MM.1S (cell line): ENCODE measurements around the gene SV2B.

Source experiments
- DNase-seq: peaks from one replicate; pipeline ENCODE4 v3.0.0-alpha.2; 2015
- H2AFZ ChIP-seq: fragments of 300-600 bp; sonication (generic); 2 replicates; pipeline ENCODE4 v1.6.0; 2016; ENCODE audit warnings: antibody characterized with exemption, low read length
- H3F3A ChIP-seq: fragments of 300-600 bp; sonication (generic); 2 replicates; pipeline ENCODE4 v1.6.1; 2016; ENCODE audit warnings: mild to moderate bottlenecking, antibody characterized with exemption, low read length, moderate library complexity, mixed read lengths; ENCODE audit not compliant: insufficient read depth
- H3K27ac ChIP-seq: fragments of 300-600 bp; sonication (generic); 2 replicates; pipeline ENCODE4 v1.5.1; 2016; ENCODE audit warnings: mild to moderate bottlenecking, low read length
- H3K27me3 ChIP-seq: fragments of 300-600 bp; sonication (generic); replicated peaks from 2 replicates; pipeline ENCODE4 v1.6.0; 2016; ENCODE audit warnings: low read length; ENCODE audit not compliant: insufficient read depth
- H3K36me3 ChIP-seq: fragments of 300-600 bp; sonication (generic); replicated peaks from 2 replicates; pipeline ENCODE4 v1.6.1; 2016; ENCODE audit warnings: mild to moderate bottlenecking, low read length, mixed read lengths; ENCODE audit not compliant: insufficient read depth
- H3K4me1 ChIP-seq: fragments of 300-600 bp; sonication (generic); 2 replicates; pipeline ENCODE4 v1.6.1; 2016; ENCODE audit warnings: low read length, mixed read lengths
- H3K4me2 ChIP-seq: fragments of 300-600 bp; sonication (generic); 2 replicates; pipeline ENCODE4 v1.6.0; 2016; ENCODE audit warnings: low read depth, low read length
- H3K4me3 ChIP-seq: fragments of 300-600 bp; sonication (generic); 2 replicates; pipeline ENCODE4 v1.5.1; 2016; ENCODE audit warnings: low read length, mixed read lengths
- H3K79me2 ChIP-seq: fragments of 300-600 bp; sonication (generic); 2 replicates; pipeline ENCODE4 v1.6.1; 2016; ENCODE audit warnings: mixed run types, low read length, mixed read lengths
- H3K9ac ChIP-seq: fragments of 300-600 bp; sonication (generic); 2 replicates; pipeline ENCODE4 v1.6.1; 2016; ENCODE audit warnings: low read length, mixed read lengths
- H3K9me2 ChIP-seq: fragments of 300-600 bp; sonication (generic); replicated peaks from 2 replicates; pipeline ENCODE4 v1.6.1; 2016; ENCODE audit warnings: mild to moderate bottlenecking, low read length, mixed read lengths; ENCODE audit not compliant: insufficient read depth
- H3K9me3 ChIP-seq: fragments of 300-600 bp; sonication (generic); replicated peaks from 2 replicates; pipeline ENCODE4 v1.6.1; 2016; ENCODE audit warnings: mild to moderate bottlenecking, low read length, mixed read lengths; ENCODE audit not compliant: insufficient read depth
- H4K20me1 ChIP-seq: fragments of 300-600 bp; sonication (generic); 2 replicates; pipeline ENCODE4 v1.6.1; 2016; ENCODE audit warnings: mild to moderate bottlenecking, low read length, moderate library complexity, mixed read lengths; ENCODE audit not compliant: insufficient read depth
- EZH2 ChIP-seq: fragments of 300-600 bp; sonication (generic); optimal IDR thresholded peaks from 2 replicates; pipeline ENCODE3; 2017; ENCODE audit warnings: low read depth, mild to moderate bottlenecking, antibody characterized with exemption, low read length, mixed read lengths
- EZH2phosphoT487 ChIP-seq: fragments of 300-600 bp; sonication (generic); IDR thresholded peaks from 2 replicates; pipeline ENCODE4 v1.6.1; 2018; ENCODE audit warnings: antibody characterized with exemption, low read length
- TF ChIP-seq, protein P1 (sequence below): fragments of 300-600 bp; sonication (generic); IDR thresholded peaks from 2 replicates; pipeline ENCODE4 v1.5.1; 2016; ENCODE audit warnings: antibody characterized with exemption, low read length, mixed read lengths

Gene SV2B

DNA sequence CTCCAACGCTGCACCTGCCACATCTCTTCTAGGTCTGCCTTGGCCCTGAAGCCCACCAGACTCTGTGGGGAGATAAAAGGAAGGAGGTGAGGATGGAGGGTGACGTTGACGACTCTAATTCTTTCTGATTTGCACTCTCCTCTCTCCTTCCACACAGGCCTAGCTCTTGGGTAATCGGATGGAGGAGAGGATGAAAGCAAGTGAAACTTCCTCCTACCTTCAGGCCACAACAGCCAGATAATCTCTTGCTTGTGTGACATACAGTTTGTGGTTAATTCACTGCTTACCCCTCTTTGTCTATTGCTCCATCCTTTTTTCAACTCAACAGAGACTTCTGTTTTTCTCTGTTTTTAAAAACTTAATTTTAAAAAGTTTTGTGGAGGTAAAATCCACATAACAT, 208.1 kb downstream of the SV2B start:
- Histone ChIP-seq H2AFZ (no peak overlapping the region), H3K4me3 (no peak overlapping the region)

DNA sequence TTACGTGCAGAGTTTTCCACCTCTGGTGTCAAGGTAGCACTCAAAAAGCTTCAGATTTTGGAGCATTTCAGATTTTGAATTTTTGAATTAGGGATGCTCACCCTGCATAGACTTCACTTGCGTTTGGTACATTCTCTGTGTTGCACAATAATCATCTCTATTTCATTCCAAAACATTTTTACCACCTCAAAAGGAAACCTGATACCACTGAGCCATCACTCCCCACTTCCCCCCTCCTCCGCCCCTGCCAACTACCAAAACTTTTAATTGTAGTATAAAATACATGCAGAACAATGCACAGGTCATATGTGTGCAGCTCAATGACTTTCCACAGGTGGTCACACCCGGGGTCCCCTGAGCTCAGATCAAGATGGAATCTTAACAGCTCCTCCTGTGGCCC, 208.8 kb downstream of the SV2B start:
- no peaks in the 10 kb centered on the region for H3K4me1 ChIP-seq
- H3K27ac ChIP-seq: no peak overlapping the region
- no peaks in the 10 kb centered on the region for H3K36me3 ChIP-seq
- no peaks in the 10 kb centered on the region for H4K20me1 ChIP-seq
- TF ChIP-seq EZH2phosphoT487 (no peak), EZH2 (no peak)
- TF ChIP-seq, protein P1, sequence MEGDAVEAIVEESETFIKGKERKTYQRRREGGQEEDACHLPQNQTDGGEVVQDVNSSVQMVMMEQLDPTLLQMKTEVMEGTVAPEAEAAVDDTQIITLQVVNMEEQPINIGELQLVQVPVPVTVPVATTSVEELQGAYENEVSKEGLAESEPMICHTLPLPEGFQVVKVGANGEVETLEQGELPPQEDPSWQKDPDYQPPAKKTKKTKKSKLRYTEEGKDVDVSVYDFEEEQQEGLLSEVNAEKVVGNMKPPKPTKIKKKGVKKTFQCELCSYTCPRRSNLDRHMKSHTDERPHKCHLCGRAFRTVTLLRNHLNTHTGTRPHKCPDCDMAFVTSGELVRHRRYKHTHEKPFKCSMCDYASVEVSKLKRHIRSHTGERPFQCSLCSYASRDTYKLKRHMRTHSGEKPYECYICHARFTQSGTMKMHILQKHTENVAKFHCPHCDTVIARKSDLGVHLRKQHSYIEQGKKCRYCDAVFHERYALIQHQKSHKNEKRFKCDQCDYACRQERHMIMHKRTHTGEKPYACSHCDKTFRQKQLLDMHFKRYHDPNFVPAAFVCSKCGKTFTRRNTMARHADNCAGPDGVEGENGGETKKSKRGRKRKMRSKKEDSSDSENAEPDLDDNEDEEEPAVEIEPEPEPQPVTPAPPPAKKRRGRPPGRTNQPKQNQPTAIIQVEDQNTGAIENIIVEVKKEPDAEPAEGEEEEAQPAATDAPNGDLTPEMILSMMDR: no peak
- no peaks in the 10 kb centered on the region for H3K27me3 ChIP-seq
- no peak overlapping the region for H3K9ac ChIP-seq
- no peak for DNase-seq
- H2AFZ ChIP-seq: no peak overlapping the region
- H3K79me2 ChIP-seq: no peaks in the 10 kb centered on the region
- no peaks in the 10 kb centered on the region for H3K9me3 ChIP-seq
- no peaks in the 10 kb centered on the region for H3K9me2 ChIP-seq
- H3F3A ChIP-seq: no peaks in the 10 kb centered on the region
- no peak overlapping the region for H3K4me3 ChIP-seq
- no peak overlapping the region for H3K4me2 ChIP-seq

More for the DNA sequence above, 208.1 kb downstream of the SV2B start:
- H3K4me1 ChIP-seq: no peaks in the 10 kb centered on the region
- H3K27ac ChIP-seq: no peak overlapping the region
- no peak overlapping the region for H3K9ac ChIP-seq
- H3K9me3 ChIP-seq: no peaks in the 10 kb centered on the region
- no peak for DNase-seq
- H3F3A ChIP-seq: no peaks in the 10 kb centered on the region
- no peaks in the 10 kb centered on the region for H4K20me1 ChIP-seq
- H3K9me2 ChIP-seq: no peaks in the 10 kb centered on the region
- no peaks in the 10 kb centered on the region for H3K27me3 ChIP-seq
- no peaks in the 10 kb centered on the region for H3K36me3 ChIP-seq
- no peak overlapping the region for H3K4me2 ChIP-seq
- H3K79me2 ChIP-seq: no peaks in the 10 kb centered on the region
- TF ChIP-seq EZH2phosphoT487 (no peak), EZH2 (no peak)
- TF ChIP-seq, protein P1: no peak

DNA sequence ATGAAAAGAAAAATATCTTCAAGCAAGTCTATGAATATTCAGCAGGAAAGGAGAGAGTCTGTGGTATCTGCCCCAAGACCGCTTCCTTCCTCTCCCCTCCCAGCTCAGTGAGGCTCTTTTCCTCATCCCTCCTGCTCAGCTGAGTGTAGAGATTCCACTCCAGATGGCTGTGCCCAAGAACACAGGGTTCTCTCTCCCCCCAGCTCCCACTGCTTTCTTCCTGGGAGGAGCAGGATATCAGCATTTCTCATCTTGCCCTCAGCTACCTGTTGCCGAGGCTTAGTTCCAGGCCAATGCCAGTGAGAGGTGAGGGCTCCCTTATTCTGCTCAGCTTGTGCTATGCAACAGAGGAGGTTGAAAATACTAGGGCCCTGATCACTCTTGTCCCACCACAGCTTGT, 211.9 kb downstream of the SV2B start:
- H3K9me3 ChIP-seq: no peaks in the 10 kb centered on the region
- H3K4me1 ChIP-seq: no peaks in the 10 kb centered on the region
- no peak overlapping the region for H3K9ac ChIP-seq
- no peak overlapping the region for H2AFZ ChIP-seq
- H3K36me3 ChIP-seq: no peaks in the 10 kb centered on the region
- no peak overlapping the region for H3K4me3 ChIP-seq
- H3F3A ChIP-seq: no peaks in the 10 kb centered on the region
- TF ChIP-seq, protein P1: no peak
- no peak for TF ChIP-seq EZH2phosphoT487
- TF ChIP-seq EZH2: no peak
- H3K79me2 ChIP-seq: no peaks in the 10 kb centered on the region
- no peak for DNase-seq
- H3K9me2 ChIP-seq: no peaks in the 10 kb centered on the region
- H3K27me3 ChIP-seq: no peaks in the 10 kb centered on the region
- H3K4me2 ChIP-seq: no peak overlapping the region
- H4K20me1 ChIP-seq: no peaks in the 10 kb centered on the region
- no peak overlapping the region for H3K27ac ChIP-seq
